SJCRH30 (cell line): ENCODE measurements around the gene DDX1. TPM values are rescaled to one million over a fixed set of nuclear protein-coding genes. Genes with fewer than 3 reads are reported as not detected.

ENCODE experiments used
- DNase-seq, 2 experiments: peaks; one replicate each; pipeline ENCODE4 v3.0.0-alpha.2; 2015 to 2020
- H3K27ac ChIP-seq: fragments of 250-450 bp; sonication (Bioruptor Pico); 2 replicates; pipeline ENCODE4 v1.5.1; 2020; ENCODE audit warnings: mild to moderate bottlenecking, moderate library complexity
- H3K27me3 ChIP-seq: fragments of 250-450 bp; sonication (Bioruptor Pico); 2 replicates; pipeline ENCODE4 v1.5.1; 2020; ENCODE audit warnings: mild to moderate bottlenecking, moderate library complexity
- H3K36me3 ChIP-seq: fragments of 250-450 bp; sonication (Bioruptor Pico); 2 replicates; pipeline ENCODE4 v1.5.1; 2020; ENCODE audit warnings: mild to moderate bottlenecking, moderate library complexity
- H3K4me1 ChIP-seq: fragments of 250-450 bp; sonication (Bioruptor Pico); 2 replicates; pipeline ENCODE4 v1.5.1; 2020; ENCODE audit warnings: mild to moderate bottlenecking, moderate library complexity
- H3K4me3 ChIP-seq: fragments of 250-450 bp; sonication (Bioruptor Pico); 2 replicates; pipeline ENCODE4 v1.5.1; 2020; ENCODE audit warnings: mild to moderate bottlenecking, moderate library complexity
- H3K9me3 ChIP-seq: fragments of 250-450 bp; sonication (Bioruptor Pico); replicated peaks from 2 replicates; pipeline ENCODE4 v1.5.1; 2020; ENCODE audit warnings: mild to moderate bottlenecking, moderate library complexity
- total RNA-seq: library from RNA; depleted of rRNA; stranded (reverse); fragments of >200 nt; shearing (Covaris generic); gene quantifications from 2 replicates; pipeline ENCODE4 v1.2.3, GENCODE V29; 2014

Gene DDX1
- total RNA-seq, 1 experiment from 2014 or later: 139 TPM

DNA sequence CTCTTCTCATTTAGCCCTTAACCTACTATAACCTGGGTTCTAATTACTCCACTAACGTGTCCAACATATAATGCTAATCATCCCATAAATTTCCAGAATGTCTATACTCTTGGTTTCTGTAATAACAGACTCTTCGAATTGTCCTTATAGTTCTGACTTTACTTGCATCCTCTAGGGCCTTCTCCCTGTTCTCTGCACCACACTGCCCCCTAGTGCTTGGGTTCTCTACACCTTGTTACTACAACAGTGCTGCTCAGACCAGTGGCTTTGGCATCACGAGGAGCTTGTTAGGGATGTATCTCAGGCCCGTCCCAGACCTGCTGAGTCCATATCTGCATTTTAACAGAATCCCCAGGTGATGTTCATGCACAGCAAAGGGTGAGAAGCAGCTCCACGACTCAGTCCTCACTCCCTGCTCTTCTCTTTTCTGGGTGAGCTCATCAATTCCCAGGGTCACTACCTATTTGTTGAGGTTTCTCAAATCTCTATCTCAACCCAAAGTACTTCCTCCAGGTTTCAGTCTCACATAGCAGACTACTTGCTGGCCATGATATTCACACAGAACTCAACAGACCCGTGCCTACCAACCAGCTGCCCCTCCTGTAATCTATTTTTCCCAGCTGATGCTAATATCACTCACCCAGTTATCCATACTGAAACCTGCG lies 14.5 kb upstream of the DDX1 start:
- DNase-seq: peak; percentile 90 to 95
- no peaks in the 10 kb centered on the region for H3K27me3 ChIP-seq
- no peaks in the 10 kb centered on the region for H3K4me1 ChIP-seq
- no peaks in the 10 kb centered on the region for H3K9me3 ChIP-seq
- no peak overlapping the region for H3K27ac ChIP-seq
- H3K36me3 ChIP-seq: no peaks in the 10 kb centered on the region
- H3K4me3 ChIP-seq: no peak overlapping the region

GRCh38 chr2:15579641-15580040 lies 12.0 kb upstream of the DDX1 start:
- no peak overlapping the region for H3K4me3 ChIP-seq
- H3K27me3 ChIP-seq: no peaks in the 10 kb centered on the region
- peaks cover 3% of the 10 kb centered on the region; the same call in 1 of the 2 replicates for H3K9me3 ChIP-seq
- no peaks in the 10 kb centered on the region for H3K4me1 ChIP-seq
- peak in 1 of 2 experiments; percentile 8 for DNase-seq
- H3K36me3 ChIP-seq: no peaks in the 10 kb centered on the region
- H3K27ac ChIP-seq: no peak overlapping the region

DNA sequence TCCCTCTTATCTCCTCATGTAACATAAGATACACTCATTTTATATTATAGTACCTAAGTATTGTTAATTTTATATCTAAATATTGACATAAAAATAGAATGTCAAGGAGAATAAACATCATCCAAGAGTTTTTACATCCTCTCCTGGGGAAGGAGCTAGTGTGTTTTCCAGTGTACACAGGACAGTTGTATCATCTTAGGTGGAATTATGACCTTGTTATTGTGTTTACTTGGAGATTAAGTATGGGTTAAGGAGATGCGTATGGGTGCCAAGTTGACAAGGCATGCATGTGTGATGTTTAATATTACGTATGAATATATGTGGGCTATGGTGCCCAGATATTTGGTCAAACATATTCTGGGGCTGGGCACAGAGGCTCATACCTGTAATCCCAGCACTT lies 11.2 kb upstream of the DDX1 start:
- no peaks in the 10 kb centered on the region for H3K36me3 ChIP-seq
- H3K27me3 ChIP-seq: no peaks in the 10 kb centered on the region
- no peak overlapping the region for H3K27ac ChIP-seq
- no peak for DNase-seq
- peaks cover 5% of the 10 kb centered on the region; the same call in 1 of the 2 replicates for H3K9me3 ChIP-seq
- no peak overlapping the region for H3K4me3 ChIP-seq
- no peaks in the 10 kb centered on the region for H3K4me1 ChIP-seq

GRCh38 chr2:15582710-15583357 lies 8.8 kb upstream of the DDX1 start:
- H3K9me3 ChIP-seq: peaks cover 7% of the 10 kb centered on the region; the same call in 1 of the 2 replicates
- H3K27me3 ChIP-seq: no peaks in the 10 kb centered on the region
- H3K27ac ChIP-seq: no peak overlapping the region
- H3K4me1 ChIP-seq: no peaks in the 10 kb centered on the region
- DNase-seq: no peak
- H3K36me3 ChIP-seq: no peaks in the 10 kb centered on the region
- H3K4me3 ChIP-seq: no peak overlapping the region

DNA sequence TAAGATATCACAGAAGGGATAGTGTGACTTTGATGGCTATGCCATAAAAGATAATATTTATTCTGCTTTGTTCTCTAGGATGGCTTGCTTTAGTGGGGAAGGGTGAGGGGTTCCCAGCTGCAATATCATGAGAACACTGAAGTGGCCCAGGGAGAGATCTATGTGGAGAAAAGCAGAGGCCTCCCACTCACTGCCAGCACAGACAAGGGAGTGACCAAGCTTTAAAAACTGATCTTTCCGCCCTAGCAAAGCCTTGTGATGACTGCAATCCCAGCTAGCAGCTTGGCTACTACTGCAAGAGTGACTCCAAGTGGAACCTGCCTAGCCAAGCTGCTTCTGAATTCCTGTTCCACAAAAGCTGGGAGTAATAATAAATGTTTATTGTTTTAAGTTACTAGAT lies 7.8 kb upstream of the DDX1 start:
- Histone ChIP-seq H3K4me3 (no peak overlapping the region), H3K9me3 (peaks cover 7% of the 10 kb centered on the region; the same call in 1 of the 2 replicates), H3K27me3 (no peaks in the 10 kb centered on the region), H3K27ac (no peak overlapping the region), H3K4me1 (no peaks in the 10 kb centered on the region), H3K36me3 (no peaks in the 10 kb centered on the region)
- no peak for DNase-seq

DNA sequence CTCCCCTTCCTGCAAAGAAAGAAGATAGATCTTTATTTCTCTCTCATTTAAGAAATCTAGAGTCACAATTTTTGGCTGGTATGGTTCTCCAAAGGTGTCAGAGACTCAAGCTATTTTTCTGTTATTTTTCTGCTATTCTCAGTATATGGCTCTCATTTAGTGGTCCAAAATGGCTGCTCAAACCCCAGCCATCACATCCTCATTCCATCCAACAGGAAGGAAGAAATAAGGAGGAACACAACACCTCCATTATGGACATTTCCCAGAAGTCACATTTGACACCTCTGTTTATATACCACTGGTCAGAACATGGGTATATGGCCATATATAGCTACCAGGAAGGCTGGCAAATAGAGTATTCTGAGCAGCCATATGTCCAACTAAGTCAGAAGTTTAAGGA lies 7.4 kb upstream of the DDX1 start:
- Histone ChIP-seq H3K36me3 (no peaks in the 10 kb centered on the region), H3K27me3 (no peaks in the 10 kb centered on the region), H3K9me3 (peaks cover 7% of the 10 kb centered on the region; the same call in 1 of the 2 replicates), H3K4me1 (no peaks in the 10 kb centered on the region), H3K27ac (no peak overlapping the region), H3K4me3 (no peak overlapping the region)
- no peak for DNase-seq

- peaks cover 7% of the 10 kb centered on the region; the same call in 1 of the 2 replicates for H3K9me3 ChIP-seq
- no peak overlapping the region for H3K27ac ChIP-seq
- DNase-seq: no peak
- no peak overlapping the region for H3K4me3 ChIP-seq
- no peaks in the 10 kb centered on the region for H3K36me3 ChIP-seq
- H3K27me3 ChIP-seq: no peaks in the 10 kb centered on the region
- no peaks in the 10 kb centered on the region for H3K4me1 ChIP-seq
These were observed 6.8 kb upstream of the DDX1 start for GRCh38 chr2:15584767-15585469.

GRCh38 chr2:15588329-15588919 lies 3.2 kb upstream of the DDX1 start:
- DNase-seq: peak; percentile 68 to 88
- H3K4me3 ChIP-seq: no peak overlapping the region

GRCh38 chr2:15591373-15591691 lies 336 bp upstream of the DDX1 start:
- Histone ChIP-seq H3K4me1 (no peaks in the 10 kb centered on the region; the same call in 1 of the 2 replicates), H3K27me3 (no peaks in the 10 kb centered on the region), H3K9me3 (no peaks in the 10 kb centered on the region), H3K27ac (peak overlapping the region; percentile 87), H3K4me3 (peak overlapping the region; percentile 95), H3K36me3 (peaks cover 21% of the 10 kb centered on the region)
- DNase-seq: no peak

More at GRCh38 chr2:15588329-15588919, 3.2 kb upstream of the DDX1 start:
- no peaks in the 10 kb centered on the region for H3K27me3 ChIP-seq
- H3K9me3 ChIP-seq: peaks cover 7% of the 10 kb centered on the region; the same call in 1 of the 2 replicates
- H3K27ac ChIP-seq: no peak overlapping the region
- H3K36me3 ChIP-seq: no peaks in the 10 kb centered on the region
- no peaks in the 10 kb centered on the region; the same call in 1 of the 2 replicates for H3K4me1 ChIP-seq

- no peak for DNase-seq
- Histone ChIP-seq H3K27ac (no peak overlapping the region), H3K4me3 (no peak overlapping the region), H3K9me3 (no peaks in the 10 kb centered on the region), H3K27me3 (no peaks in the 10 kb centered on the region), H3K36me3 (peaks cover 39% of the 10 kb centered on the region), H3K4me1 (no peaks in the 10 kb centered on the region; the same call in 1 of the 2 replicates)
These were observed 1.6 kb downstream of the DDX1 start for GRCh38 chr2:15593327-15593705.

- Histone ChIP-seq H3K27ac (no peak overlapping the region), H3K4me3 (no peak overlapping the region), H3K9me3 (no peaks in the 10 kb centered on the region), H3K27me3 (no peaks in the 10 kb centered on the region), H3K4me1 (no peaks in the 10 kb centered on the region; the same call in 1 of the 2 replicates), H3K36me3 (peaks cover 51% of the 10 kb centered on the region)
- DNase-seq: no peak
These were observed 2.9 kb downstream of the DDX1 start for GRCh38 chr2:15594291-15595256.

- peaks cover 59% of the 10 kb centered on the region for H3K36me3 ChIP-seq
- H3K27me3 ChIP-seq: no peaks in the 10 kb centered on the region
- no peaks in the 10 kb centered on the region for H3K9me3 ChIP-seq
- no peak overlapping the region for H3K4me3 ChIP-seq
- no peak overlapping the region for H3K27ac ChIP-seq
- H3K4me1 ChIP-seq: no peaks in the 10 kb centered on the region; the same call in 1 of the 2 replicates
- no peak for DNase-seq
These were observed 3.8 kb downstream of the DDX1 start for GRCh38 chr2:15595342-15595905.

GRCh38 chr2:15595936-15596335 lies 4.3 kb downstream of the DDX1 start:
- peaks cover 62% of the 10 kb centered on the region for H3K36me3 ChIP-seq
- H3K27ac ChIP-seq: no peak overlapping the region
- H3K4me3 ChIP-seq: no peak overlapping the region
- H3K9me3 ChIP-seq: no peaks in the 10 kb centered on the region
- no peak for DNase-seq
- no peaks in the 10 kb centered on the region; the same call in 1 of the 2 replicates for H3K4me1 ChIP-seq
- H3K27me3 ChIP-seq: no peaks in the 10 kb centered on the region

DNA sequence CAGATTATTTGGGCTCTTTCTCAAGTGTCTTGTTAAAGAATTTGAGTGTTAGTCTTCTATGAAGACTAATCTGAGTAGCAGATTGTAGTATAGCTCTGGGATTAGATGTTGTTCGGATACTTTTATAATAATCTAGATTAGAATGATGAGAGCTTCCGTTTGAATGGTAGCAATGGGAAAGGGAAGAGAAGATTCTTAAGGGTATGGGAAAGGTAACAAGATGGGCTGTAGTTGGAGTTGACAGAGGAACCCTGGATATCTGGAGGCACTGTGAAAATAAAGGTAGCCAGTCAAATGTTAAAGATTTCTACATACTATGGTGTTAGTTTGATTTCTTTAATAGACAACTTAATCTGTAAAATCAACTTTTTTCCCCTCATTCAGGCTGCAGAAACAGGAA lies 4.7 kb downstream of the DDX1 start:
- Histone ChIP-seq H3K4me3 (no peak overlapping the region), H3K36me3 (peaks cover 66% of the 10 kb centered on the region), H3K4me1 (no peaks in the 10 kb centered on the region; the same call in 1 of the 2 replicates), H3K9me3 (no peaks in the 10 kb centered on the region), H3K27me3 (no peaks in the 10 kb centered on the region), H3K27ac (no peak overlapping the region)
- DNase-seq: no peak
